ENCODE results near the gene PPCDC.

DNA sequence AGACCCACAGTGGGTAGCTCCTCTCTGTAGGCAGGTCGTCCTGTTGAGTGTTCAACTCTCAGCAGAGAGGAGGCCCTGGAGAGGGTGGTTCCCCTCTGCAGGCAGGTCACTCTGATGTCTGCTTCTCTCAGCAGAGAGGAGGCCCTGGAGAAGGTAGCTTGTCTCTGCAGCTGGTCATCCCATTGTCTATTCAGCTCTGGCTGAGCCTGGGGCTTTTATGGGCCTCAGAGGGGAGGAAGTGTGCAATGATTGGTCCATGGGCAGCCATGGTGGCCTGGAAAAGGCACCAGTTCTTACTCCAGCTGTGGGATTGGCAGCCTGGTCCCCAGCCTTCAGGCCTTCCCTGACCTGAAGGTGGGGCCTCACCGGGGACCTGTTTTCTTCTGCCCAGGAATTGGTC lies 52.9 kb downstream of the PPCDC start:
- TF ChIP-seq, protein P1, sequence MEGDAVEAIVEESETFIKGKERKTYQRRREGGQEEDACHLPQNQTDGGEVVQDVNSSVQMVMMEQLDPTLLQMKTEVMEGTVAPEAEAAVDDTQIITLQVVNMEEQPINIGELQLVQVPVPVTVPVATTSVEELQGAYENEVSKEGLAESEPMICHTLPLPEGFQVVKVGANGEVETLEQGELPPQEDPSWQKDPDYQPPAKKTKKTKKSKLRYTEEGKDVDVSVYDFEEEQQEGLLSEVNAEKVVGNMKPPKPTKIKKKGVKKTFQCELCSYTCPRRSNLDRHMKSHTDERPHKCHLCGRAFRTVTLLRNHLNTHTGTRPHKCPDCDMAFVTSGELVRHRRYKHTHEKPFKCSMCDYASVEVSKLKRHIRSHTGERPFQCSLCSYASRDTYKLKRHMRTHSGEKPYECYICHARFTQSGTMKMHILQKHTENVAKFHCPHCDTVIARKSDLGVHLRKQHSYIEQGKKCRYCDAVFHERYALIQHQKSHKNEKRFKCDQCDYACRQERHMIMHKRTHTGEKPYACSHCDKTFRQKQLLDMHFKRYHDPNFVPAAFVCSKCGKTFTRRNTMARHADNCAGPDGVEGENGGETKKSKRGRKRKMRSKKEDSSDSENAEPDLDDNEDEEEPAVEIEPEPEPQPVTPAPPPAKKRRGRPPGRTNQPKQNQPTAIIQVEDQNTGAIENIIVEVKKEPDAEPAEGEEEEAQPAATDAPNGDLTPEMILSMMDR (IDR thresholded peaks at IDR 0.05 in 2 of 3, conservative IDR thresholded peaks at IDR 0.05 in 1 of 3; ENCODE audit: control insufficient read depth in 2 of 3, extremely low read depth in 1 of 3, insufficient read depth in 1 of 3, low read depth in 3 of 3, low read length in 3 of 3), result no peak
- TF ChIP-seq SREBF2 (IDR thresholded peaks at IDR 0.05; ENCODE audit: low read length) (no peak), BCL11A (IDR thresholded peaks at IDR 0.05; ENCODE audit: low read depth, low read length) (no peak), POLR2AphosphoS5 (IDR thresholded peaks at IDR 0.05; ENCODE audit: low read length) (no peak), SRF (IDR thresholded peaks at IDR 0.05; ENCODE audit: low read depth in 2 of 2, low read length in 2 of 2) (no peak), POU2F2 (IDR thresholded peaks at IDR 0.05; ENCODE audit: borderline replicate concordance, low read depth, low read length) (no peak), CEBPB (IDR thresholded peaks at IDR 0.05; ENCODE audit: borderline replicate concordance in 1 of 2, low read depth in 2 of 2, low read length in 2 of 2) (no peak)

All from GM12878 (cell line).